GM20431 (cell line): ENCODE data around the gene GAN.
"Not testable (repeated sequence)": the region's sequence is repeated elsewhere in the genome, so short reads cannot be mapped to it uniquely, and the experiment has no call there.

Source experiments
- in situ Hi-C: fragments of 300-500 bp; cut with MseI, MboI; formaldehyde crosslinking; loops from one replicate; pipeline ENCODE4 v1.15.0; 2020; ENCODE audit warnings: low sequenced_read_pairs; ENCODE audit not compliant: unreplicated experiment

GAN gene

DNA sequence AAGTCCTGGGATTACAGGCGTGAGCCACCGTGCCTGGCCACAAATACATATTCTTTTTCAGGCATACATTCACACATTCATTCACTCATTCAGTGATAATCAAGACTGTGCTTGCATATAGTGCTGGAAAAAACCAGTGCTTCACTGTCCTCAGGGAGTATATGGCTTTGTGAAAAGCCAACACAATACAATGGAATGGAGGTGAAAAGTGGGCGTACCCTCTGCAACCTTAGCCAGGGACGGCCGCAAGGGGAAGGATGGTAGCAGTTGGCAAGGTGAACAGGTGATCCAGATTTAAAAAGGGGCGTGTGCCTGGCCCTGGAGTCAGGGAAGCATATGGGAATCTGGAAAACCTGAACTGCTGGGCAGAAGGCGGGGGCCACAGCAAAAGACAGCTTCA is 18.1 kb upstream of the GAN start:
- in situ Hi-C loops: no loop called here

DNA sequence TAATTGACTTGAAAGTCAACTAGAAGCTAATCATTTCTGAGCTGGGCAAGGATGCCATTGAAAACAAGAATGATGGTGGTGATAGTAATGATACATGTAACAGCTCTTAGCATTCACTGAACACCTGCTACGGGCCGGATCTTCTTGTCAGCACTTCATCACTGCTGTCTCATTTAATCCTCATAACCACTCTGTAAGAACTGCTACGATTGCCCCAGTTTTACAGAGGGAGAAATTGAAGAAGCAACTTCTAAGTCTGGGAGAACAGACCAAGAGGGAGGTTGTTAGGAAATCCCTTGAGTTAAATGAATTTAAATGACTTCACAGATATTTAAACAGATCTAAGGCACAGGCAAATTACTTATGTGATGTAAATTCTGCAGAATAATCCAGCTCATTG is 7.0 kb upstream of the GAN start:
- in situ Hi-C loops: no loop called here

DNA sequence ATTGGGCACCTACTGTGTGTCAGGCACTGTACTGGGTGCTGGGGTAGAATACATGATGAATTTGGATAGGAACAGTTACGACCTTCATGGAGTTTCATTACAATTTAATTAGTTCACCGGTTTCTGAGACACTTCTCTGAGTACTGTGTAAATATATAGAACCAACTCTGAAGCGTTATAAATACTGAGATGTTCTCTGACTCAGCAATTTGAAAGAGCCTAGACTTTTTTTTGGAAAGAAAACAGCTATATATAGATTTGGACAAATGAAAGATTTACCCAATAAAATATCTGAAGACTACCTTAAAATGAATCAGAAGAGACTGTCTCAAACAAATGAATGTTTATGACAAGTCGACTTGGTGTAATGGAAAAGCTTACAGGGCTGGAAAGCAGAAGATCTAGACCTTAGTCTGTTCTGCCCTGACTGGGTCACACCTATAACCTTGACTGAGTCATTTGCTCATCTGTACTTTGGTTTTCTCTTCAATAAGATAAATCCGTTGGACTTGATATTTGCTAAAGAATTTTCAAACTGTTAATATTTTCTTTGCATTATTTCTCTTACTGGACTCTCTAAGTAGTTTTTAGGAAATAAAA is 4.6 kb upstream of the GAN start:
- in situ Hi-C loops: no loop called here

DNA sequence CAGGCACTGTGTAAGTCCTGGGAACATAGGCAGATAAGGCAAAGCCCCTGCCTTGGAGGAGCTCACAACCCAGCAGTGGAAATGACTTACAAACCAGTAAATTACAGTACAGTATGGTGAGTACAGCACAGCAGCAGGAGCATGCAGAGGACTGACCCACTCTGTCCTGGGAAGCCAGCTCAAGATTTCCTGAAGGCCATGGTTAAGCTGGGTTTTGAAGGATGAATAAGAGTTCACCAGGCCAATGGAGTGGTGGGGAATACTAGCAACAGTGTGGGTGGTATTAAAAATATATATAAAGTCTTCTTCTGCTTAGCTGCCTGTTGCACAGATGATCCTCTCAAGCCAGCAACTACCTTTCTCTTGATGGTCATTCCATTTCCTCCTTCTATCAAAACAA is 3.0 kb upstream of the GAN start:
- in situ Hi-C loops: no loop called here

DNA sequence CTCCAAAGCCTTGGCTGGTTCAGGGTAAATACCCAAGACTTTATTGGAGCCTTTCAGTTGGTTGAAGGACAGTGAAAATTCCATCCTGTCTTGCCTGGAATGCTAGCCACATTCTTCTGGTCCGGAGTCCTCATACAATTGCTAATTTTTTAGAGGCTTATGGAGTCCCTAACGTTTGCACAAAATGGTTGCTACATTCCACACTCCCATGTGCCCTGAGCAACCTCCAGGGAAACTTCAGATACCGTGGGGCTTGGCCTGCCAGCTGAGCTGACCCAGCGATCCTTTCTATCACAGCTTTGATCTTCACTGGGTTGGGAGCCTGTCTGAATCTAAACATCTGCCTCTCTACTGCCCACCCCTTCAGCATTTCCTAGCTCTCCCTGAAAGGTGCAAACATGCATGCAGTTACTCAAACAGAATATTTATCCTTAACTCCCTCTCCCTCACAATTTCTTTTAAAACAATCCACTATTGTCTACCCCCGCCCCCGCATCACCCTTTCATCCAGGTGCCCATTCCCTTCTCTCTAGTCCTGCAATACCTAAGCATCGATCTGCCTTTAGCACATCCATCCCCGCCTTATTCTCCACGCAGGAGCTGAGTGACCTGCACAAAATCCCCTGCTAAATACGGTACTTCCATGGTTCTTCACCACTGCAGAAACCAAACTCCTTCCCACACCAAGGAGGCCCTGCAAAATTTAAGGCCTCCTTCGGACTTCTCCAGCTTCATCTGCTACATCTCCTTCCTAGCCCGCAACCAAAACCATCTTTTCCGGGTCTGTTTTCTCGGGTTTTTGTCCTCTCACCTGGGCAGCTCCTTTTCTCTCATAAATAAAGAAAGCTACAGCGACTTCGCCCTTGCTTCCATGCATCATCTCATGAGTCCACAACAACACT is 810 bp upstream of the GAN start:
- in situ Hi-C loops: no loop called here

DNA sequence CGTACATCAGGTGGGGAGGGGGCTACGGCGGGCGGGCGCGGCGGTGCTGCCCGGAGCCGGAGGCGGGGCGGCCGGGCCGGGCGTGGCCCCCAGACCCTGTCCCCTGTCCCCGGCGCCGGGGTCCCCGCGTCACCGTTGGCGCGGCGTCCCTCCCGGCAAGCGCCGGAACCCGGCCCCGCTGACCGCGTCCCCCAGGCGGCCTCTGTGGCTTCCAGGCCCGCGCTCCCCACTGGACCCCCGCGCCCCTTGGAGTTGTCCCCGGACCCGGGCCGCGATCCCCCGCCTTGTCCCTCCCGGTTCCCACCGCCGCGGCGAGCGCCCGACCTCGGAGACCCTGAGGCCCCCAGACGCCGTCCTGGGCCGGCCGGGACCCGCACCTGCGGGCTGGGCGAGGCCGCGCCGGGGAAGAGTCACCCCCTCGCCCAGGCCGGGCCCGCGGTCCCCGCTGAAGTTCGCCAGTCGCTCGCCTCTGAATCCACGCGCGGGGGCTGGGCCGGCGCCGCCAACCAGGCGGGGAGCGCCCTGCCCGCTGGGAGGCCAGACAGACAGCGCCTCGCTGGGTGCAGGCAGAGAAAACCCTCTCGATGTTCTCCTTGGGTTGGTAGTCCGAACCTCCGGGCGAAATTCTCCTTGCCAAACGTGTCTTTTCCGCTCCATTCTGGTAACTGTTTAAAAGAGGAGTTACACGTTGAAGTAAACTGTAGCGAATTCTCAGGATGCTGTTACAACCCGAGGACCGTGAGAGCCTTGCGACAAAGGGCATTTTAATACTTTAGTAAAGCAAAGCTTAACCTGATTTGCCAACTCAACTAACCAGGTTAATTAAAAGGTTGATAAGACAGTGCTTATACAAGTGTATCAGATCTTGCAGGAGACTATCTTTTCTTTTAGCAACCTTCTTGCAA is 761 bp downstream of the GAN start:
- in situ Hi-C loops: no loop called here

DNA sequence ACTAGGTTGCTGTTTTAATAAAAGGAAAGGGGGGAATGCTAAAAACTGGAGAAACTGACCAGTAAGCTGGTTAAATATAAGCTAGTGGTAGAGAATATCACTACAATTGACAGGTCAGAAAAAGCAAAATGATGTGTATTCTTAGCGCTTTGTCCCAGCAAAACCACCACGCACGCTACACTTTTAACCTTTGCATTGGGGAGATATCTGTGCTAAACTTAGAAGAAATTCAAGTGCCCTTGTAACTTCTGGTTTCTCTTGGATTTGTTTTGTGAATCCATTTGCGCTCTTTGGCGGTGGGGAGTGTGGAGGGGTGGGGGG is 1.4 kb downstream of the GAN start:
- in situ Hi-C loops: no loop called here

DNA sequence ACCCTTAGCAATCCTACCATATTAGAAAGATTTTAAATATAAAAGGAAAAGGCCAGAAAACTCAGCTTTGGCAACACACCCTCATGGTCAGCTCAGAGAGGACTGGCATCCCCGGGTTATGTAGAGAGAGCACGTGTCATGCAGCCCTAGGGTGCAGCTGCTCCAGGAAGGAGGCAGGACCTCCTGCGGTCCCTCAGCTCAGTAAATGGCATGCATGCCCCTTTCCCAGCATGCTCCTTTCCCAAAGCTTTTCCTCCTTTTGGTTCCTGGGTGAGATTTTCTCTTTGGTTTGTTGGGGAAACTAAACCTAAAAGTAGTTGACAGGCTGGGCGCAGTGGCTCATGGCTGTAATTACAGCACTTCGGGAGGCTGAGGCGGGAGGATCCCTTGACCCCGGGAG is 3.9 kb downstream of the GAN start:
- in situ Hi-C loops: no loop called here

DNA sequence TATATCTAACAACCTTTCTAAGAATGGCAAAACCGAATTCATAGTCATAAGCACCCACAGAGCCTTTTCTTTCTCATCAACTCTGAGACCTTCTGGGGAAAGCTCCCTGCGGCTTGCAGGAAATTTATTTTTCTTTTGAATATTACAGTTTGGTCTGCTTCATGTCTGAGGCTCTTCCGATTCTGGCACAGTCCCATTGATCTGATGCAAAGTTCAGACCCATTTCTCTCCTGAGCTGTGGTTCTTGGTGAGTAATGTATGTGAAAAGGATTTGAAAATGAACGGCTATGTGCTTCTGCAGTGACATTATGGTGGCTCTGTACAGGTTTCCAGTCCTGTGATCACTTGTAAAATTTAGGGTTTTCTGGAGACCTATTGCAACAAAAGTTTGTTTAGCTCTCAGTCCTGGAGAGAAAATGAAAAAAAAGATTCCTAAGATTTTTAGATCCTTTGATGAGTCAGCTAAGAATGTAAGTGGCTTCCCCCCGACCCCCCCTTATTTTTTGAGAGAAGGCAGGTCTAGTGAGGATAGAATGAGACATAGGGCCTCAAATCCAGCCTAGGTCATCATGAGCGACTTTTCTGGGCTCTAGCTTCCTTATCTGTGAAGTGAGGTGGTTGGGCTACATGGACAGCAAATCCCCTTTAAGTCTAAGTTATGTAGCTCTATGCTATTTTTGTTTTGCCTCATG is 4.6 kb downstream of the GAN start:
- in situ Hi-C loops: no loop called here

DNA sequence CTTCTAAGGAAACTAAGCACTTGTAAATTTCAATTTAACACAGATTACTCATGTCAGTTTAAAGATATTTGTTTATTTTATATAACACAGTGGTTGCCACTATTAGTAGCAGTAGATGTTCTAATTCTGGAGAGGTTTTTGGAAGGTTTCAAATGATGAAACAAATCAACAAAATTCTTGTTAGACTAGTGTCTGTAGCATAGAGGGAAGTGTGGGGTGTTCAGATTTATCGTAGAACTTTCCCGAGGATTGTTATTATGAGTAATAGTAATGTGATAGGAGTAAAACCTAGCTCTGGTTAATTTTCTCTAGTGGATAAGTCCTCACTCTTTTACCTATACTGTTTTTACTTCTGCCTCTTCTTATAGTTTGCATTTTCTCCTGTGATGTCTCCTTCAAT is 6.3 kb downstream of the GAN start:
- in situ Hi-C loops: no loop called here

DNA sequence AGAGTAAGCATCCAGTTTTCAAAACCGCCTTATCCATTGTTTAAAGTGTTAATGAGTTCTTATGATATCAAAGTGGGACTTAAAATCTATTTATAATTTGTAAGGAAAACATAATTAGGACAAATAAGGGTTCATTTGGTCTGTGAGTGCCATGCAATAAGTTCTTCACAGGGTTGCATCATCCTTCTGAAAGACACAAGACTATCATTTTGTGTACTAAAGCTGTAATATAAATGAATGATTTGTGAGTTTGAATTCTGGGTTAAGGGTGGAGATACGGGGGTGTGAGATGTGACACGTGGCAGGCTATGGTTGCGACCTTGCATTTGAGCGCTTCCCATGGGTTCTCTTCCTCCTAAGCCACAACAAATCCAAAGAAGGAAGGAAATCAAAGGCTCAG is 6.8 kb downstream of the GAN start:
- in situ Hi-C loops: no loop called here

DNA sequence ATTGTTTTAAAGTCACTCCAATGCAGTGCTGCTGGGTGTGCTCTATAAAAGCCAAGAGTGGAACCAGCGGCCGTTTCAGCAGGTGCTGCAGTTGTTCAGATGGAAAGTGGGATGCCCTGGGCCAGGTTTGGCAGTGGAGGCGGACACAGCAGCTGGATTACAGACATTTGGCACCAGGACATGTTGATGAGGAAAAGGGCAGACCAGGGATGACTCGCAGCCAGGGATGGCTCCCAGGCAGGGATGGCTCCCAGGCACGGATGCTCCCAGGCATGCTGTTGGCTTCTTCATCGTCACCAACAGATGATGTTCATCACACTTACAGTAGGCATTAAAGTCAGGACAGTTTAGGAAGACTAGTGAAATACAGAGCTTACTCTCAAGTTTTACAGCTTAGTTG is 10.0 kb downstream of the GAN start:
- in situ Hi-C loops: no loop called here

DNA sequence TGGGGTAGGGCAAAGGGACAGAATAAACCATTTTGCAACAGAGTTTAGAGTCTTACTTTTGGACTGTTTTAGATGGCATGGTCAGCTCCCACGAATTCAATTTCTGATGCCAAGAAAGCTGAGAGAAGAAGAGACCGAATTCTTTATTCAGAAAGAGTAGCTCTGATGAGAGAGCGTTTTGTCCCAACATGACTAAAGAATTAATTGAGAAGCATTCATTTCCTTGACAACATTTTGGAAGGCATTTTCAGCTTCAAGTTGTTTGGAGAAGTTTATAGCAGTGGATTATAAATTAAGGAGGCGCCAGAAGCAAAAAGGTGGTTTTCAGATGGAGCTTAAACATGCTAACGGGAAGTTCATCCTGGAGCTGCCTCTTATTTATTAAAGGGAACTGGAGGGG is 12.2 kb downstream of the GAN start:
- in situ Hi-C loops: no loop called here

DNA sequence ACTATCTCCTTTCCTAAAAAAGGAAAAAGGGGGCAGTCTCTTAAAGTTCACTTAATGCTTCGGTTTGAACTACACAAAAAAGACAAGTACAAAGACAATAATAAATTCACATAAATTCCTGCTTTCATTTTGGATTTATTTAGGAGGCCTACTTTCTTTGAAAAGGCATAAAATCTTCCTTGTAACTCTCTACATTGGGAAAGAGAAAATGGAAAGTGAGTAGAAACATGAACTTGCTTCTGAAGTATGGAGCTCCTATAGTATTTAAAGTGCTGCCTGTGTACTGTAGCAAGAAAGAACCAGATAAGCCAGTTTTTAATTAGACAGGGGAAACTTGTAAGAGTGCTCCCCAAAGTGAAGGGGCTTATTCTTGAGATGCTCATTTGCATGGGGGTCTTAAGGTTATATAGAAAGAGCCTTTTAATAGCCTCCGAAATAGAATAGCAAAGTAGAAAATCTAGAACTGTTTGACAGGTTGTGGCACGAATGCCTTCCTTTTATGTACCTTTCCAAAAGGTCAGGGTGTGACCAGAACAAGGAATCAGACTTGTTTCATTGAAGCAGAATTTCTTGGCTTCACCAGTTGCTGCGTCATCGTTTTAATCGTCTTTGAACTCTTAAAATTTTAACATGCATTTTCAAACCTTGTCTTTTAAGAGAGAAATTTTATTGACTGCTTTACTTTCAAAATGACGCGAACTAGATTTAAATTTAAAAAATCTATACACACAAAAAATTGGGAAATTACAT is 12.9 kb downstream of the GAN start:
- in situ Hi-C loops: no loop called here

DNA sequence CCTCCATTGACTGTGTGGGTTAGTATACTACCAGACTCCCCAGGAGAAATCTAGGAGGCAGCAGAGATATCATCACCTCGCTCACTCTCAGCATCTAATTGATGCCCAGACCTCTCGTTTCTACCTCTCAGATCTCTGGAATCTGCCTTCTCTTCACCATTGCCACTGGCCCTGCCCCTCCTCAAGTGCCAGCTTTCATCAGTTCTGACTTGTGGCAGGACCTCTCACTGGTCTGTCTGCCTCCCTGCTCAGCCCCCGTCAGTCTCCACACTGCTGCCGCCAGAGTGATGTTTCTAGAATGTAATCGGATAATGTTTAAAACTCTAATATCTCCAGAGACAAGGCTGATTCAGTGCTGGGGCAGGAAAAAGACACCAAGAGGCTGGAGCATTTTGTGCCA is 15.2 kb downstream of the GAN start:
- in situ Hi-C loops: no loop called here

DNA sequence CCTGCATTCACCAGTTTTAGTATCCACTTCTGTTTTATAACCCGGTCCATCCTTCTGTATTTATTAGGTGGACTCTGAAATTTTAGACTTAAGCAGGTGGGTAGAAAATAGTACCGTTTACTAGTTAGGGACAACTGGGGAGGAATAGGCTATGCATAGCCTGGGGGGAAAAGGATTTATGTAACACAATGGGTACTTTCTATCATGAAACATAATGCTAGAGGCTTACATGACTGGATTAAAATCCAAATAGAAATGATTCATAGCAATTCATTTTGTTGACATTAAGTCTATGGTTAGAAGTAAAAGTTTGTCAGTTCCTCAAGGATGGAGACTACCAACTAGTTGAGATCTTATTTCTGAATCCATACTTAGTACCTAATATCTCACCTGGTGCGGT is 18.6 kb downstream of the GAN start:
- in situ Hi-C loops: no loop called here

DNA sequence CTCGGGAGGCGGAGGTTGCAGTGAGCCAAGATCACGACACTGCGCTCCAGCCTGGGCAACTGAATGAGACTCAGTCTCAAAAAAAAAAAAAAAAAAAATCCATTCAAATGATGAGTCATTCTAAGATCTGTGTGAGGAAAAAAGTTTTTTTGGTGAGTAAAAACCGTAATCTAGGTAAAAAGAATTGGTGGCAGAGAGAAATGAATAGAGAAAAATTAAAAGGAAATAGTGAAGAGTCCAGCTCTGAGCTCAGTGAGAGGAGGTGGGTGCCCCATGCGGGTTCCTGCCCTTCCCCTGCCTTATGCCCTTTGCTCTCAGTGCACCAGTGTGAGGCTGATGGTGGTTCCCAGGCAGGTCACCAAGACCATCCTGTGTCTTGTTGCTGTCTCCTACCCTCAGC is 20.9 kb downstream of the GAN start:
- in situ Hi-C loops: no loop called here

DNA sequence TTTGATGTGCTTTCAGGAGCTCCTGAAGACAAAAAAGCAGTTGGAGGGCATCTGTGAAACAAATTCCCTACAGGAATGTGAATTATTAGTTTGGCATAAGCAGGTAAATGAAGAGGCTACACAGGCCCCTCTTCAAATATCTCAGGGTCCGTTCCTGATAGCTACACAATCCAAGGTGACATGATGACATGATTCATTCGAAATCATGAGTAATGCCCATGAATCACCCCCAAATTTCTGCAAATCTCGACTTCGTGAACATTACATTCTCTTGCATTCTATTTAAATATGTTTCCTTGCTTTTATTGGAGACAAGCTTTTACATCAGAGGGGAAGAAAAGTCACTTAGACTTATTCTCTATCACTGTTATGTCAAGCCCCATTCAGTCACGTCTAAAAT is 22.3 kb downstream of the GAN start:
- in situ Hi-C loops: no loop called here

DNA sequence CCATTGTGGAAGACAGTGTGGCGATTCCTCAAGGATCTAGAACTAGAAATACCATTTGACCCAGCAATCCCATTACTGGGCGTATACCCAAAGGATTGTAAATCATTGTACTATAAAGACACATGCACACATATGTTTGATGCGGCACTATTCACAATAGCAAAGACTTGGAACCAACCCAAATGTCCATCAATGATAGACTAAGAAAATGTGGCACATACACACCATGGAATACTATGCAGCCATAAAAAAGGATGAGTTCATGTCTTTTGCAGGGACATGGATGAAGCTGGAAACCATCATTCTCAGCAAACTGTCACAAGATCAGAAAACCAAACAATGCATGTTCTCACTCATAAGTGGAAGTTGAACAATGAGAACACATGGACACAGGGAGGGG is 30.4 kb downstream of the GAN start:
- in situ Hi-C loops: not testable (repeated sequence)

DNA sequence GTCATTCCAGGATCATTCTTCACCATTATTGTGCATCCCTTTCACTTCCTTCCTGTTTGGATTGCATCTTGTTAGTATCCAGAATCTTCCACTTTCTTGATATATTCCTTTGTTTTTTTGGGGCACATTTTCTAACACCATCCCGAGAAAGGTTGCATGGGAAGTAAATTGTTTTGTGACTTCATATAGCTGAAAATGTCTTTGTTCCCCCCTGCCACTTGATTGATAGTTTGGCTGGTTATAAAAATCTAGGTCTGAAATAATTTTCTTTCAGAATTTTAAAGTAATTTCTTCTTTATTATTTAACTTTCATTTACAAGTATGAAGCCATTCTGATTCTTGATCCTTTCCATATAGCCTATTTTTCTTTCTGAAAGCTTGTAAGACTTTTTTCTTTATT is 32.7 kb downstream of the GAN start:
- in situ Hi-C loops: no loop called here
